Endothelial cell of umbilical vein (primary cell): ENCODE data around the gene MIER2. TPM values are rescaled to one million over a fixed set of nuclear protein-coding genes. Genes with fewer than 3 reads are reported as not detected.

Experiments used
- BruUV-seq: library from RNA; stranded (reverse); fragments of 400-500 nt; replicated peaks from 2 replicates; lab custom pipeline; 2021; lab: Mats Ljungman, UMichigan
- CTCF ChIA-PET: fragments of 300-600, 350-600 bp; sonication (Branson Sonifier 250); formaldehyde crosslinking; loops from one replicate; lab custom pipeline; 2021; ENCODE audit warnings: antibody characterized with exemption, inconsistent platforms; lab: Charles Lee
- POLR2A ChIA-PET: fragments of 300-600, 350-600 bp; sonication (Branson Sonifier 250); formaldehyde crosslinking; loops from one replicate; lab custom pipeline; 2021; ENCODE audit warnings: antibody characterized with exemption, inconsistent platforms; lab: Charles Lee
- DNase-seq: peaks from one replicate; pipeline ENCODE4 v3.0.0-alpha.2; 2011; ENCODE audit warnings: low read depth, low spot score
- FAIRE-seq: peaks from 2 replicates; lab custom pipeline; 2011; peaks lifted over from hg19 to GRCh38; lab: Jason Lieb, UNC
- H2AFZ ChIP-seq: 2 replicates; pipeline ENCODE4 v1.6.0; 2012; ENCODE audit warnings: low read depth, low read length, control low read depth, inconsistent platforms
- H3K27ac ChIP-seq: 2 replicates; pipeline ENCODE4 v1.5.1; 2011; ENCODE audit warnings: low read depth, mild to moderate bottlenecking, control low read depth, low read length, moderate library complexity; ENCODE audit not compliant: insufficient read depth
- H3K27me3 ChIP-seq, 2 experiments: 2 replicates each; pipeline versions ENCODE4 v1.6.0 to v1.6.1; 2011; ENCODE audit warnings: low read length in 2 of 2, mixed read lengths in 1 of 2; ENCODE audit not compliant: control insufficient read depth in 2 of 2, insufficient read depth in 2 of 2
- H3K36me3 ChIP-seq, 2 experiments: 2 replicates in 1 of 2; 3 replicates in 1 of 2; pipeline ENCODE4 v1.5.1; 2011; ENCODE audit warnings: low read length in 2 of 2, mild to moderate bottlenecking in 1 of 2, moderate library complexity in 1 of 2; ENCODE audit not compliant: control insufficient read depth in 2 of 2, insufficient read depth in 2 of 2; ENCODE audit errors: extremely low read depth in 1 of 2
- H3K4me1 ChIP-seq: 3 replicates; pipeline ENCODE4 v1.5.1; 2011; ENCODE audit warnings: mild to moderate bottlenecking, low read length; ENCODE audit not compliant: control insufficient read depth, insufficient read depth; ENCODE audit errors: extremely low read depth
- H3K4me2 ChIP-seq: 2 replicates; pipeline ENCODE4 v1.6.1; 2011; ENCODE audit warnings: low read length, control low read depth, mixed read lengths; ENCODE audit not compliant: insufficient read depth
- H3K4me3 ChIP-seq, 3 experiments: fragments of 200-600 bp in 1 of 3; sonication (generic), shearing (Covaris generic) in 1 of 3; replicated peaks in 1 of 3; 2 replicates each; pipeline ENCODE4 v1.5.1; 2011 to 2016; ENCODE audit warnings: control low read depth in 3 of 3, low read length in 3 of 3, mild to moderate bottlenecking in 2 of 3, inconsistent platforms in 1 of 3, low read depth in 1 of 3, moderate library complexity in 1 of 3; ENCODE audit not compliant: insufficient read depth in 1 of 3
- H3K79me2 ChIP-seq: 2 replicates; pipeline ENCODE4 v1.6.0; 2012; ENCODE audit warnings: low read length, inconsistent platforms; ENCODE audit not compliant: control insufficient read depth, insufficient read depth
- H3K9ac ChIP-seq: replicated peaks from 2 replicates; pipeline ENCODE3; 2011; ENCODE audit warnings: low read length, control low read depth; ENCODE audit not compliant: insufficient read depth; ENCODE audit errors: extremely low read depth
- H3K9me1 ChIP-seq: replicated peaks from 3 replicates; pipeline ENCODE4 v1.6.0; 2011; ENCODE audit warnings: mild to moderate bottlenecking, low read length; ENCODE audit not compliant: control insufficient read depth, insufficient read depth; ENCODE audit errors: extremely low read depth
- H3K9me3 ChIP-seq: replicated peaks from 2 replicates; pipeline ENCODE4 v1.5.1; 2012; ENCODE audit warnings: low read length, inconsistent platforms; ENCODE audit not compliant: control insufficient read depth, insufficient read depth
- H4K20me1 ChIP-seq: replicated peaks from 2 replicates; pipeline ENCODE3; 2011; ENCODE audit warnings: mild to moderate bottlenecking, low read length; ENCODE audit not compliant: control insufficient read depth, insufficient read depth; ENCODE audit errors: extremely low read depth
- EZH2 ChIP-seq: IDR thresholded peaks from 2 replicates; pipeline ENCODE4 v1.6.1; 2012; ENCODE audit warnings: borderline replicate concordance, low read depth, mild to moderate bottlenecking, moderate library complexity, low read length, inconsistent platforms; ENCODE audit not compliant: severe bottlenecking
- FOS ChIP-seq: IDR thresholded peaks from 2 replicates; pipeline ENCODE4 v1.6.1; 2011; ENCODE audit warnings: mild to moderate bottlenecking, low read length, moderate library complexity, borderline replicate concordance; ENCODE audit not compliant: insufficient read depth
- GATA2 ChIP-seq: IDR thresholded peaks from 2 replicates; pipeline ENCODE4 v1.7.0; 2011; ENCODE audit warnings: low read depth, mild to moderate bottlenecking, moderate library complexity, mixed read lengths, low read length; ENCODE audit not compliant: insufficient read length, insufficient read depth
- JUN ChIP-seq: IDR thresholded peaks from 2 replicates; pipeline ENCODE4 v1.6.1; 2011; ENCODE audit warnings: borderline replicate concordance, low read depth; ENCODE audit not compliant: insufficient read length, insufficient read depth
- MAX ChIP-seq: IDR thresholded peaks from 2 replicates; pipeline ENCODE4 v1.6.1; 2011; ENCODE audit not compliant: insufficient read depth, insufficient read length
- MYC ChIP-seq: IDR thresholded peaks from one replicate; pipeline ENCODE4 v1.6.1; 2011; ENCODE audit warnings: mild to moderate bottlenecking, low read depth, low read length
- POLR2A ChIP-seq: IDR thresholded peaks from 2 replicates; pipeline ENCODE4 v1.6.1; 2012; ENCODE audit warnings: low read depth, mild to moderate bottlenecking, control low read depth, low read length
- POLR2AphosphoS5 ChIP-seq: IDR thresholded peaks from 2 replicates; pipeline ENCODE4 v1.6.1; 2012; ENCODE audit warnings: low read depth, mild to moderate bottlenecking, control low read depth, low read length, moderate library complexity; ENCODE audit not compliant: insufficient read depth
- dilution Hi-C: fragments of 300-500 bp; cut with MboI; formaldehyde crosslinking; loops from one replicate; pipeline ENCODE4 v1.15.0; 2019; ENCODE audit warnings: low sequenced_read_pairs; ENCODE audit not compliant: extremely low pct_ligation_motif_present
- intact Hi-C: fragments of 100-400 bp; cut with micrococcal nuclease; formaldehyde crosslinking; loops from one replicate; pipeline ENCODE4 v1.10.0; 2022
- polyA plus RNA-seq, 4 experiments: library from polyadenylated mRNA; depleted of rRNA in 3 of 4; stranded (reverse) in 3 of 4; unstranded in 1 of 4; fragments of >200 nt; gene quantifications; 2 replicates each; pipeline versions ENCODE4 v1.2.1 to v1.2.3, GENCODE V29; 2011 to 2012; ENCODE audit warnings: missing spikeins in 1 of 4
- total RNA-seq: library from RNA; stranded (reverse); gene quantifications from 2 replicates; pipeline ENCODE4 v1.2.3, GENCODE V29; 2021
- TF ChIP-seq, protein P1 (sequence below), 2 donors: IDR thresholded peaks; 1 replicate in 1 of 2; 2 replicates in 1 of 2; pipeline ENCODE4 v1.5.1; 2011; ENCODE audit warnings: low read length in 2 of 2, mild to moderate bottlenecking in 2 of 2, moderate library complexity in 2 of 2, control low read depth in 1 of 2, inconsistent platforms in 1 of 2, low read depth in 1 of 2; ENCODE audit not compliant: insufficient read depth in 1 of 2; ENCODE audit errors: extremely low read depth in 1 of 2

The MIER2 gene
- total and polyA plus RNA-seq, 2 donors (not counting 3 experiments of a cell fraction or from before 2014, with no cell fraction given), result 20.3 to 44.9 TPM

- Histone ChIP-seq H3K27ac (no peak overlapping the region), H3K4me3 (no peak overlapping the region), H3K79me2 (no peaks in the 10 kb centered on the region), H3K4me2 (no peak overlapping the region), H3K9ac (no peak overlapping the region), H3K4me1 (no peaks in the 10 kb centered on the region), H3K27me3 (no peaks in the 10 kb centered on the region), H2AFZ (no peak overlapping the region), H3K9me1 (no peaks in the 10 kb centered on the region), H4K20me1 (no peaks in the 10 kb centered on the region), H3K9me3 (no peaks in the 10 kb centered on the region), H3K36me3 (no peaks in the 10 kb centered on the region)
- ChIA-PET CTCF (interaction anchor here (0.5 to 0.9 kb wide), 2 partner anchors 11 to 238 kb away, joined by 3 read pairs; no protein-coding TSS in a partner anchor), POLR2A (no interaction called here)
- intact Hi-C loops, result no loop called here
- TF ChIP-seq GATA2 (no peak), EZH2 (no peak), JUN (no peak), MYC (no peak), POLR2A (no peak), POLR2AphosphoS5 (no peak), MAX (no peak), FOS (no peak)
- TF ChIP-seq, protein P1, sequence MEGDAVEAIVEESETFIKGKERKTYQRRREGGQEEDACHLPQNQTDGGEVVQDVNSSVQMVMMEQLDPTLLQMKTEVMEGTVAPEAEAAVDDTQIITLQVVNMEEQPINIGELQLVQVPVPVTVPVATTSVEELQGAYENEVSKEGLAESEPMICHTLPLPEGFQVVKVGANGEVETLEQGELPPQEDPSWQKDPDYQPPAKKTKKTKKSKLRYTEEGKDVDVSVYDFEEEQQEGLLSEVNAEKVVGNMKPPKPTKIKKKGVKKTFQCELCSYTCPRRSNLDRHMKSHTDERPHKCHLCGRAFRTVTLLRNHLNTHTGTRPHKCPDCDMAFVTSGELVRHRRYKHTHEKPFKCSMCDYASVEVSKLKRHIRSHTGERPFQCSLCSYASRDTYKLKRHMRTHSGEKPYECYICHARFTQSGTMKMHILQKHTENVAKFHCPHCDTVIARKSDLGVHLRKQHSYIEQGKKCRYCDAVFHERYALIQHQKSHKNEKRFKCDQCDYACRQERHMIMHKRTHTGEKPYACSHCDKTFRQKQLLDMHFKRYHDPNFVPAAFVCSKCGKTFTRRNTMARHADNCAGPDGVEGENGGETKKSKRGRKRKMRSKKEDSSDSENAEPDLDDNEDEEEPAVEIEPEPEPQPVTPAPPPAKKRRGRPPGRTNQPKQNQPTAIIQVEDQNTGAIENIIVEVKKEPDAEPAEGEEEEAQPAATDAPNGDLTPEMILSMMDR (IDR thresholded peaks at IDR 0.05; ENCODE audit: extremely low read depth in 1 of 2, insufficient read depth in 1 of 2, low read depth in 1 of 2, low read length in 2 of 2), result no peak
- peak; percentile 33 for DNase-seq
- BruUV-seq, result no TSS peak
- dilution Hi-C loops, result no loop called here
- FAIRE-seq, result no peak
Observed at GRCh38 chr19:277581-278165, 66.9 kb downstream of the MIER2 start.
